ENCODE measurements around the gene CP.
"Not testable (repeated sequence)": the region's sequence is repeated elsewhere in the genome, so short reads cannot be mapped to it uniquely, and the experiment has no call there.

The CP gene

GRCh38 chr3:149204390-149204991 lies 17.1 kb downstream of the CP start:
- no peak for TF ChIP-seq CTCF (IDR thresholded peaks at IDR 0.05; ENCODE audit: low read depth, low read length, missing control alignments)
- no peak for DNase-seq (ENCODE audit: extremely low read depth, low read depth)
- H3K4me3 ChIP-seq (replicated peaks; ENCODE audit: low read depth, low read length), result no peak overlapping the region

GRCh38 chr3:149203758-149204157 lies 17.9 kb downstream of the CP start:
- no peak for TF ChIP-seq CTCF (IDR thresholded peaks at IDR 0.05; ENCODE audit: low read depth, low read length, missing control alignments)

GRCh38 chr3:149199474-149199873 lies 22.2 kb downstream of the CP start:
- peak; percentile 17 for DNase-seq (ENCODE audit: extremely low read depth, low read depth)
- H3K4me3 ChIP-seq (replicated peaks; ENCODE audit: low read depth, low read length), result no peak overlapping the region

More at GRCh38 chr3:149203758-149204157, 17.9 kb downstream of the CP start:
- DNase-seq (ENCODE audit: extremely low read depth, low read depth), result no peak
- no peak overlapping the region for H3K4me3 ChIP-seq (replicated peaks; ENCODE audit: low read depth, low read length)

GRCh38 chr3:149198611-149199010 lies 23.0 kb downstream of the CP start:
- TF ChIP-seq CTCF (IDR thresholded peaks at IDR 0.05; ENCODE audit: low read depth, low read length, missing control alignments), result no peak
- DNase-seq (ENCODE audit: extremely low read depth, low read depth), result peak; percentile 32
- H3K4me3 ChIP-seq (replicated peaks; ENCODE audit: low read depth, low read length), result no peak overlapping the region

More at GRCh38 chr3:149199474-149199873, 22.2 kb downstream of the CP start:
- TF ChIP-seq CTCF (IDR thresholded peaks at IDR 0.05; ENCODE audit: low read depth, low read length, missing control alignments), result no peak

- TF ChIP-seq CTCF (IDR thresholded peaks at IDR 0.05; ENCODE audit: low read depth, low read length, missing control alignments), result no peak
- no peak overlapping the region for H3K4me3 ChIP-seq (replicated peaks; ENCODE audit: low read depth, low read length)
- no peak for DNase-seq (ENCODE audit: extremely low read depth, low read depth)
Observed at GRCh38 chr3:149197669-149198068, 24.0 kb downstream of the CP start.

GRCh38 chr3:149196805-149197592 lies 24.6 kb downstream of the CP start:
- not testable (repeated sequence) for H3K4me3 ChIP-seq (replicated peaks; ENCODE audit: low read depth, low read length); DNase-seq (ENCODE audit: extremely low read depth, low read depth)

GRCh38 chr3:149195221-149195620 lies 26.4 kb downstream of the CP start:
- no peak for DNase-seq (ENCODE audit: extremely low read depth, low read depth)
- H3K4me3 ChIP-seq (replicated peaks; ENCODE audit: low read depth, low read length), result no peak overlapping the region
- TF ChIP-seq CTCF (IDR thresholded peaks at IDR 0.05; ENCODE audit: low read depth, low read length, missing control alignments), result no peak
